ENCODE measurements around the gene KMT5B. TPM values are rescaled to one million over a fixed set of nuclear protein-coding genes. Genes with fewer than 3 reads are reported as not detected.
A peak's percentile ranks its signal among the peaks of the same experiment; 100 is the strongest.

Gene KMT5B
- total RNA-seq, 1 donor from 2014 or later: 38.0 TPM

- no peaks in the 10 kb centered on the region for H3K36me3 Mint-ChIP-seq (ENCODE audit: low read depth, unreplicated experiment)
- H3K79me2 ChIP-seq (ENCODE audit: insufficient read depth, low read length): peaks cover 50% of the 10 kb centered on the region
- no peaks in the 10 kb centered on the region for H3K9me3 Mint-ChIP-seq (ENCODE audit: unreplicated experiment)
- no peaks in the 10 kb centered on the region for H3K36me3 ChIP-seq (ENCODE audit: insufficient read depth, low read length)
- H3K4me3 ChIP-seq (ENCODE audit: insufficient read depth, low read depth, low read length): peak overlapping the region; percentile 89
- H3K9ac ChIP-seq (ENCODE audit: low read length): peak overlapping the region; percentile 92
- peak overlapping the region; percentile 87 for H3K27ac ChIP-seq (ENCODE audit: low read depth, low read length)
- peak overlapping the region; percentile 99 for H3K4me2 ChIP-seq (ENCODE audit: low read length)
- peaks cover 15% of the 10 kb centered on the region for H3K4me1 ChIP-seq (ENCODE audit: insufficient read depth, low read length)
- peaks cover 5% of the 10 kb centered on the region for H3K27me3 ChIP-seq (ENCODE audit: insufficient read depth, low read length)
- H4K20me1 ChIP-seq (ENCODE audit: insufficient read depth, low read length): peaks cover 50% of the 10 kb centered on the region
- DNase-seq (ENCODE audit: low read depth): peak; percentile 56
- no peak for TF ChIP-seq EZH2 (IDR thresholded peaks at IDR 0.05; ENCODE audit: insufficient read depth, low read length)
- no peak for TF ChIP-seq CTCF (IDR thresholded peaks at IDR 0.05; ENCODE audit: insufficient read depth, low read depth, low read length)
- peaks cover 15% of the 10 kb centered on the region for H3K4me1 Mint-ChIP-seq (ENCODE audit: low read depth, unreplicated experiment)
- peak overlapping the region; percentile 96 for H3K27ac Mint-ChIP-seq (ENCODE audit: unreplicated experiment)
- H2AFZ ChIP-seq (ENCODE audit: low read depth, low read length): no peak overlapping the region
- FAIRE-seq: no peak
- no peaks in the 10 kb centered on the region for H3K9me3 ChIP-seq (ENCODE audit: insufficient read depth, low read depth, low read length)
- peak overlapping the region; percentile 99 for H3K4me3 Mint-ChIP-seq (ENCODE audit: unreplicated experiment)
- peaks cover 2% of the 10 kb centered on the region for H3K27me3 Mint-ChIP-seq (ENCODE audit: low read depth, unreplicated experiment)
Observed at GRCh38 chr11:68212421-68213134, 518 bp downstream of the KMT5B start.

- peak overlapping the region; percentile 99 for H3K4me2 ChIP-seq (ENCODE audit: low read length)
- H3K9me3 ChIP-seq (ENCODE audit: insufficient read depth, low read depth, low read length): no peaks in the 10 kb centered on the region
- TF ChIP-seq CTCF (IDR thresholded peaks at IDR 0.05; ENCODE audit: insufficient read depth, low read depth, low read length) (no peak), EZH2 (IDR thresholded peaks at IDR 0.05; ENCODE audit: insufficient read depth, low read length) (no peak)
- no peak for FAIRE-seq
- peaks cover 61% of the 10 kb centered on the region for H3K79me2 ChIP-seq (ENCODE audit: insufficient read depth, low read length)
- peaks cover 15% of the 10 kb centered on the region for H3K4me1 ChIP-seq (ENCODE audit: insufficient read depth, low read length)
- DNase-seq (ENCODE audit: low read depth): no peak
- peaks cover 2% of the 10 kb centered on the region for H3K27me3 ChIP-seq (ENCODE audit: insufficient read depth, low read length)
- H4K20me1 ChIP-seq (ENCODE audit: insufficient read depth, low read length): peaks cover 60% of the 10 kb centered on the region
- Mint-ChIP-seq H3K9me3 (ENCODE audit: unreplicated experiment) (no peaks in the 10 kb centered on the region), H3K27ac (ENCODE audit: unreplicated experiment) (no peak overlapping the region), H3K27me3 (ENCODE audit: low read depth, unreplicated experiment) (peaks cover 2% of the 10 kb centered on the region), H3K36me3 (ENCODE audit: low read depth, unreplicated experiment) (no peaks in the 10 kb centered on the region), H3K4me1 (ENCODE audit: low read depth, unreplicated experiment) (peaks cover 15% of the 10 kb centered on the region), H3K4me3 (ENCODE audit: unreplicated experiment) (peak overlapping the region; percentile 99)
- peak overlapping the region; percentile 86 for H3K9ac ChIP-seq (ENCODE audit: low read length)
- no peaks in the 10 kb centered on the region for H3K36me3 ChIP-seq (ENCODE audit: insufficient read depth, low read length)
- peak overlapping the region; percentile 89 for H3K4me3 ChIP-seq (ENCODE audit: insufficient read depth, low read depth, low read length)
- no peak overlapping the region for H2AFZ ChIP-seq (ENCODE audit: low read depth, low read length)
- H3K27ac ChIP-seq (ENCODE audit: low read depth, low read length): no peak overlapping the region
Observed at GRCh38 chr11:68211546-68211945, 1.6 kb downstream of the KMT5B start.

- no peak overlapping the region for H3K4me3 Mint-ChIP-seq (ENCODE audit: unreplicated experiment)
- H3K27me3 ChIP-seq (ENCODE audit: insufficient read depth, low read length): no peaks in the 10 kb centered on the region
- no peaks in the 10 kb centered on the region for H3K9me3 Mint-ChIP-seq (ENCODE audit: unreplicated experiment)
- H3K4me2 ChIP-seq (ENCODE audit: low read length): no peak overlapping the region
- no peak overlapping the region for H3K27ac Mint-ChIP-seq (ENCODE audit: unreplicated experiment)
- H3K79me2 ChIP-seq (ENCODE audit: insufficient read depth, low read length): peaks cover 99% of the 10 kb centered on the region
- H3K27ac ChIP-seq (ENCODE audit: low read depth, low read length): no peak overlapping the region
- no peaks in the 10 kb centered on the region for H3K27me3 Mint-ChIP-seq (ENCODE audit: low read depth, unreplicated experiment)
- no peaks in the 10 kb centered on the region for H3K36me3 Mint-ChIP-seq (ENCODE audit: low read depth, unreplicated experiment)
- H3K4me1 Mint-ChIP-seq (ENCODE audit: low read depth, unreplicated experiment): peaks cover 12% of the 10 kb centered on the region
- H3K9ac ChIP-seq (ENCODE audit: low read length): no peak overlapping the region
- no peak overlapping the region for H2AFZ ChIP-seq (ENCODE audit: low read depth, low read length)
- no peak overlapping the region for H3K4me3 ChIP-seq (ENCODE audit: insufficient read depth, low read depth, low read length)
- H3K36me3 ChIP-seq (ENCODE audit: insufficient read depth, low read length): no peaks in the 10 kb centered on the region
- peaks cover 5% of the 10 kb centered on the region for H3K4me1 ChIP-seq (ENCODE audit: insufficient read depth, low read length)
- H4K20me1 ChIP-seq (ENCODE audit: insufficient read depth, low read length): peaks cover 99% of the 10 kb centered on the region
- TF ChIP-seq EZH2 (IDR thresholded peaks at IDR 0.05; ENCODE audit: insufficient read depth, low read length): no peak
- peak; percentile 95 for TF ChIP-seq CTCF (IDR thresholded peaks at IDR 0.05; ENCODE audit: insufficient read depth, low read depth, low read length)
- FAIRE-seq (peak; percentile 13), DNase-seq (ENCODE audit: low read depth) (peak; percentile 32)
- no peaks in the 10 kb centered on the region for H3K9me3 ChIP-seq (ENCODE audit: insufficient read depth, low read depth, low read length)
Observed at GRCh38 chr11:68206211-68206610, 6.9 kb downstream of the KMT5B start.

Measured in astrocyte (in vitro differentiated cells and primary cell).